ENCODE data around the gene AKAP10.
"Not testable (repeated sequence)": the region's sequence is repeated elsewhere in the genome, so short reads cannot be mapped to it uniquely, and the experiment has no call there.

Gene AKAP10

DNA sequence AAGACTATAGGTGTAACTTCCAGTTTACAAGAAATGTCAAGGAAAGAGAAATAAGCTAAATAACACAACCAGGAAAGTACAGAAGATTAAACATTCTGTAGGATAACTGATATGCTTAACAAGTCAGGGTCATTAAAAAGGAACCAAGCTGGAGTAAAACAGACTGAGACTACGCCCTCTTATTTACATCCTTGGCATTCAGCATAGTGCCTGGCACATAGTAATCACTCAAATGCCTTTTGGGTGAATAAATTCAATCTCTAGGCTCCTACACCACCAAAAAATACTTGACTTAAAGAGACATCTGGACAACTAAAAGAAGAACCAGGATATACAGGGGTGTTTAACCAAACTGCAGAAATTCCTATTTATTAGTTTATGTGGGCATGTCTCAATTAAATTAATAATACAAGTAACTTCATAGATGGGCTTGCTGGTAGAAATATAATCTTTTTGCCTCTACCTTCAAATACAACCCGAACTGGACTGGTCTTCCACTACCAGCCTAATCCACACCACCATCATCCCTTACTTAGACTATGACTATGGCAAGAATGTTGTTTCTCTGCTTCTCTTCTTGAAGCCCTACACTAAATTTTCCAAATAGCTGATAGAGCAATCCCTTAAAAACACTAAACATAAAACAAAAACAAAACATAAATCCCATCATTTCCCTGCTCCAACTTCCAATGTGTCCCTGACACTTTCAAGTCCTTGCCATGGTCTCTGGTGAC is 62.2 kb downstream of the AKAP10 start:
- no peak for DNase-seq

DNA sequence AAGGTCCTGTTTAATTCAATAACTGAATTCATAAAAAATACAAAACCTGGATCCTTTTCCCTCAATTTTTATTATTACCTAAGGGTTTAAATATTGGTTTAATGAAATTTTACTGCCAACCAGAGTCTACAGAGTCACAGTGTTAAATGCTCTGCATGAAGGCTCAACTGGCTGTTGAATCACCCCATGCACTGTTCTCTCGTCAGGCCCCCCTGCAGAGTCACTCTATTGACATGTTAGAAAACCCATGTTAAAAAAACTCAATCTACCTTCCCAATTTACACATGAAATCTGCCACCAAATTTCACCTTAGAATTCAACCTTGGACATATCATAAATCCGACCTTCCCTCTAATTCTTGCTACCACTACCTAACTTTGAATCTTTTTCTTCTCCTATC is 66.6 kb downstream of the AKAP10 start:
- DNase-seq, result no peak

- no peak for DNase-seq
Measured at GRCh38 chr17:19909139-19909538, 68.5 kb downstream of the AKAP10 start.

GRCh38 chr17:19905502-19905901 is 72.1 kb downstream of the AKAP10 start:
- DNase-seq, result no peak

DNA sequence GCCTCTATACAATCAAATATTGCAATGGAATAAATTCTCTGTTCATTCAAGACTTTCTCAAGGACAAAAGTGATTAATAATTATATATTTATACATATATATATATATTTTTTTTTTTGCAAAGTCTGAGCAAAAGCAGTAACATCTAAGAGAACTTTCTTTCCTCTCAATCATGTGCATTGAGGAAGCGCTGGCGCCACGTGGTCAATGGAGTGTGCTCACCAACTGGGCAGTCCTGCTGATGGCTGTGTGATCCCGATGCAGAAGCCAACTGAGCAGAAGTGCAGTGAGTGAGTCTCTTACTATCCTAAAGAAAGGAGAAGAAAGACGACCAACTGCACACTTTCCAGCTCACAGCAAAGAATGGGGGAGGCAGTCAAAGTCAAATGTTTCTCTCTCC is 72.7 kb downstream of the AKAP10 start:
- DNase-seq, result no peak

- DNase-seq, result no peak
Measured at GRCh38 chr17:19904412-19904811, 73.2 kb downstream of the AKAP10 start.

DNA sequence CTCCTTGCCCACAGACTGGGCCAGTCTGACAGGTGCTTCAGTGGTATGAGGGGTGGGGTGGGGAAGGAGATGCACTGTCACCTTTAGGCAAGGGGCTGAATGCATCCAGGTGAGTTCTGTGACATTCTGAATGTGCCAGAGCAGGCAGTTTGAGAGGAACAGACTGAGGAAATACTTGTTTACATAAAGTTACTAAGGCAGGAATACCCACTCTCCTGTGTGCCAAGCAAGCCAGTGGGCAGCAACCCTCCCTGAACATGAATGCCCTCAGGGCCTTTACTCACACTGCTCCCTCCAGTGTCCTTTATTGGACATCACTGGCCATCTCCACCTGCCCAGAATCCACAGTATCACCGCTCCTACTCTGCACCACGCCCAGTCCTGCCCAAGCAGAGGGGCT is 76.8 kb downstream of the AKAP10 start:
- no peak for DNase-seq

DNA sequence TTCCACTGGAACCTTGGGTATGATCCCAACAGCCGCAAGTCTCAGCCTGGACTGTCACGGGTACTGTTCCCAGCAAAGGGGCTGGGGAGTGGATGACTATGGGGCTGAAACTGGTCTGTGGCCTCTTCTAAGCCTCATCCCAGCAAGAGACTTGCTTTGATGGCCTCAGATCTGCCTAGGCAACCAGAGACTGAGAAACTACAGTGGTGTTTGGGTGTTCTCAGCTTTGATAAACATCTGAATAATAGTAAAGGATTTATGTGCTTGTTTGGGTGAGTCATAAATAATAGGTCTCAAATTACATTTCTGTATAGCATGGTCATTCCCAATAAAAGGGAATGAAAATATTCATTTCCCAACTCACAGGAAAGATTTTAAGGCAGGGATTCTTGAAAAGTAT is 79.7 kb downstream of the AKAP10 start:
- no peak for DNase-seq

GRCh38 chr17:19897090-19897837 is 80.4 kb downstream of the AKAP10 start:
- DNase-seq, result no peak

DNA sequence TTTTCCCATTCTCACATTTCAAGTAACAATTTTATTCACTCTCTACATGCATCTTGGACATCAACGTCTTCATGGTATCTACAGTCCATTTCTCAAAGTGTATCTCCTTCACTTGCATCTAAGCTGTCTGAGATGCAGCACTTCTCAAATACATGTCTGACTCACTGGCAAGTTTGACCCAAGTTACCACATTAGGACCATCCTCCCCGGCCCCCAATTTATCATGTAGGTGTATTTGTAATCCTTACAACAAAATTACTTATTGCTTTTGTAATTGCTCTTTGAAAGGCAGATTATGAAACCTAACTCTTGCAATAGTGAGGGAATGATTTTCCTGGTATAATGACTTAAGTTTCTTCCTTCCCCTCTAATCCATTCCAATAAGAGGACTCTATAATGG is 80.9 kb downstream of the AKAP10 start:
- DNase-seq, result no peak

DNA sequence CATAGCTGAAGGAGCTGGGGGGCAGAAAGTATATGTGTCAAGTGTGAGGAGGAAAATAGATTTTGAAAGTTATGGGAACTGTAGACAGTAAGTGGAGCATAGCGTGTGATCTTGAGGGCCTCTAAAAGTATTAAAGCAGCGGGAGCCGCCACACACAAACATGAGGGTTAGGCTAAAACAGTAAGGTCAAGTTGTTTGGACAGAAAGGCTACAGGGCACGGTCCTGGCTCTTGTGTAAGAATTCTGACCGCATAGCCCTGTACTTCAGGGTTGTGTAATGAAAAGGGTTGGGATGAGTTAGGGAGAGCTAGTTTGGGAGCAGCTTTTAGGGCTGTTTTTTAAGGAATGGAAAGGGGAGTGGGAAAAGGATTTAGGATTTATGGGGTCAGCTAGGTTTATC is 87.1 kb downstream of the AKAP10 start:
- DNase-seq, result not testable (repeated sequence)

GRCh38 chr17:19890001-19890400 is 87.6 kb downstream of the AKAP10 start:
- not testable (repeated sequence) for DNase-seq

- DNase-seq, result no peak
Measured at GRCh38 chr17:19886116-19886515, 91.5 kb downstream of the AKAP10 start.

DNA sequence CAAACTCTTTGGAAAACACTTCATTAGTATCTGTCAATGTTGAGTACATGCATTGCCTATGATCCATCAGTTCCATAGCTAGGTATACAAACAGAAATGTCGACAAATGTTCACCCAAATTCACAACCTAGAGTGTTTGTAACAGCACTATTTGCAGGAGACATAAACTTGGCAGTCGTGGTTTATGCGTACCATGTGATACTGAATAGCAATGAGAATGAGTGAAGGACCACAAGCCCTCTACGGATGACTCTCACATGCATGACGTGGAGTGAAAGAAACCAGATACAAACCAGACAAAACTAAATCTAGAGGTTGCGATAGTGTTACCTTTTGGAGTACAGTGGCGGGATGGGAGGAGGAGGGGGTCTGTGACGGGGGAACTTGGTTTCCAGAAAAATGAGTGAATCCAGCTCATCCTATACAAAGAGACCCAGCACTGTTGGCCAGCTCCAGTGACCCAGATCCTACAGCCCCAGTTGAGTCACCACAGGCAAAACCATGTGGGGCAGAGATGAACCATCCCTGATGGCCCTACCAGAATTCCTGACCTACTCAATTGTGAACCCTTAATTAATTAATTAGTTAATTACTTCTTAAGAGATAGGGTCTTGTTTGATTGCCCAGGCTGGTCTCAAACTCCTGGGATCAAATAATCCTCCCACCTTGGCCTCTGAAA is 94.0 kb downstream of the AKAP10 start:
- no peak for DNase-seq

GRCh38 chr17:19880393-19880792 is 97.2 kb downstream of the AKAP10 start:
- DNase-seq, result no peak

DNA sequence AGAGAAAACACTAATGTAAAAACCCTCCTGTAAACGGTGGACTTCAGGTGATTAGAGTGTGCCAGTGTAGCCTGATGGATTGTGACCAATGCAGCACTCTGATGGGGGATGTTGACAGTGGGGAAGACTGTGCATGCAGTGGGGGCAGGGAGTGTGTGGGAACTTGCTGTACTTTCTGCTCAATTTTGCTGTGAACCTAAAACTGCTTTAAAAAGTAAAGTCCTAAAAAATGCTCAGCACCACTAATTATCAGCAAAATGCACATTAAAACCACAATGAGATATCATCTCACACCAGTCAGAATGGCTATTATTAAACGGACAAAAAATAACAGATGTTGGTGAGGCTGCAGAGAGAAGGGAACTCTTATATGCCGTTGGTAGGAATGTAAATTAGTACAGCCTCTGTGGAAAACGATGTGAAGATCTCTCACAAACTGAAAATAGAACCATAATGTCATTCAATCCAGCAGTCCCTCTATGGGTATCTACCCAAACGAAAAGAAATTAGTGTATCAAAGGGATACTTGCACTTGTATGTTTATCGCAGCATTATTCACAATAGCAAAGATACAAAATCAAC is 100.2 kb downstream of the AKAP10 start:
- no peak for DNase-seq

DNA sequence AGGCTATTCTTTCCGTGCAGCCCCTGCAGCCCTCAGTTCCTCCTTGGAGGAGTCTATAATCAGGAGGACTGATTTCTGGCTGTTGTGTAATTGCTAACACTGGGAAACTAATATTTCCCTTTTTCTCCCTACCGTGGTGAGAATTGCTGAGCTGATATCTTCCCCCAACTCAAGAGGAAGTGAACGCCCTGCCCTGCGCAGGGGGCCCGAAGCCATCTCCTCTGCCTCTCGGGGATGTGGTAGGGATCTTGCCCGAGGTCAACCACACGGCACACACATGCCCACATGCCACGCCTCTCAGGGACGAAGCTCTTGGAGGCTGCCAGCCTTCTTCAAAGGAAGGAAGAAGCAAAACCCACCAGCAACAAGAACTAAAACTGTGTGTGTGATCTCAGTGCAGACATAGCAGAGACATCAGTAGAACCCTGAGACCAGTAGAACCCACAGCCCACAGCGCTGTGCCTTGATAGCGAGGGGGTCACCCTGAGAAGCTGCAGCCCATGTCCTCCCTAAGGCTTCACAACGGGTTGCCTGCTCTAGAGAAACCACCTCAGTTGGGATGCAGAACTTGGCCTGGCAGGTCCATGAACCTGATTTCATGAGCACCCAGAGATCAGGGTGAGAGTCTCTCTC is 101.0 kb downstream of the AKAP10 start:
- no peak for DNase-seq

DNA sequence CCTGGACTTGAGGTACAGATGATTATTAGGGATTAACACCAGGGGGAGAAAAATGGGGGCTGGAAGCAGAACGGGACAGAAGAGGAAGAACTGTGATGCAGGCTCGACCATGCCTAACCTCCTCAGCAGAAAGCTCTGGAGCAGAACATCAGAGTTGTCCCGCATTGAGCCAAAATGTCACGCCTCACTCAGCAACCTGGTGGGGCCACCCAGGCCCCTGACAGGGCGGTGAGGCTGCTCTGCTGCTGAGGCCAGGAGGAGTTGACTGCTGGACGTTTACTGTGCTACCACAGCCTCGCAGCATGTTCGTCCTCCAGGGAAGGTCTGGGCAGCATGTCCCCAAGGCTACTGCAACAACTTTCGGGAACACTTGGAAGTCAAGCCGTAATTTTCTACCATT is 103.4 kb downstream of the AKAP10 start:
- no peak for DNase-seq

- no peak for DNase-seq
Measured at GRCh38 chr17:19873346-19873745, 104.3 kb downstream of the AKAP10 start.

- DNase-seq, result no peak
Measured at GRCh38 chr17:19868079-19868395, 109.6 kb downstream of the AKAP10 start.

- DNase-seq, result peak; percentile 73
Measured at GRCh38 chr17:19867329-19868078, 110.1 kb downstream of the AKAP10 start, which contains the start of gene ULK2. Gene ULK2 (minus strand): TSS chr17:19867936. CDS start chr17:19867417, 519 bp downstream.

GRCh38 chr17:19867079-19867328 is 110.6 kb downstream of the AKAP10 start:
- DNase-seq, result peak; percentile 71

DNA sequence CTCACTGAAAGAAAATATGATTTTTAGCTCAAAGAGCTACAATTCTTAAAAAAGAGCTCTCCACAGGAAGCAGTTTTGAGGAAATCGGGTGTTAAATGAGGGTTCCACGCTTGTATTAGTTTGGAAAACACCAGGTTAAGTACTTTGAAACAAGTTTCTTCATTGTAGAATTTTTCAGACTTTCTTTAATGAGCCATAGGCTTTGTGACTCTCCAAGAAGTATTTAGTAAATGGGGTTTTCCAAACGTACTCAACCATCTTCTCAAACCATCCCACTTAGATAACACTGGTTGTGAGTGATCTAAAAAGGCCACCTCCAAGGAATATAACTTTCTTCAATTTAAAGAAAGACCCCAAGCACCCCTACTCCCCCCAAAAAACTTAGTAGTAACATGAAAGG is 112.6 kb downstream of the AKAP10 start:
- DNase-seq, result no peak
